HG02763 (cell line): ENCODE measurements around the gene PTPRS.

ENCODE experiments used
- ATAC-seq: cut with Tn5 transposase; IDR thresholded peaks from one replicate; pipeline ENCODE4 v1.9.1; 2021; ENCODE audit warnings: mild to moderate bottlenecking, moderate library complexity; ENCODE audit not compliant: unreplicated experiment

PTPRS gene

DNA sequence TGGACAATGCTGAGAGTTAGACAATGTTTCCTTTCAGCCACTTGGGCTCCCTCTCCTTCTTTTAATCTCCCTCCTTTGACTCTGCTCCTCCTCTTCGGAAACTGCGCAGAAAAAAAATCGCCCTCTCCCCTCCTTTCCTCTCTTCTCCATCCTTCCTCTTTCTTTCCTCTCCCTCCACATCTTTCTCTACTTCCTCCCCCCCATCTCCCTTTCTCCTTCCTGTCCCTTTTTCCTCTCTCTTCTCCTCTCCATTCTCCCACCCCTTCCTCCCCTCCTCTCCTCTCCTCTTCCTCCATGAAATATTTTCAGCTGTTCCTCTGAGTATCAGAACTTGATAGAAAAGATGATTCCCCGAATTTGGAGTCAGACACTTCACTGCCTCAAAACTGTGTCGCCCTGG lies 15.1 kb upstream of the PTPRS start:
- ATAC-seq, result no peak

DNA sequence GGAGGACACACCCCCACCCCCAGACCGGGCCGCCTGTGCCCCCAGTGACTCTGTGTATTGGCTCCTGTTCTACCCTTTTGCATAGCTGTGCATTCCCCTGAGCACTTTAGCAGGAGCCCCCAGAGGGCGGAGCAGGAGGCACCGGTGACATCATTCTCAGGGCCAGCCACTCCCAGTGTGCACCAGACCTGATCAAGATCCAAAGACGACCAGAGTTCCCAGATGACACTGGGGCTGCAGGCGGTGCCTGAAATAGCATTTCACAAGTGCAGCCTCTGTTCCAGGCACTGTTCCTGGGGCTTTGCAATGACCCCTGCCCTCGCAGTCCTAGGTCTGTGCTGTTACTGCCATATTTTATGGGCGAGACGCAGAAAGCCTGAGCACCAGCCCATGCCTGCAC lies 14.5 kb upstream of the PTPRS start:
- no peak for ATAC-seq

GRCh38 chr19:5354403-5354802 lies 13.8 kb upstream of the PTPRS start:
- no peak for ATAC-seq

- ATAC-seq, result no peak
These were observed 11.7 kb upstream of the PTPRS start for GRCh38 chr19:5352229-5352763.

DNA sequence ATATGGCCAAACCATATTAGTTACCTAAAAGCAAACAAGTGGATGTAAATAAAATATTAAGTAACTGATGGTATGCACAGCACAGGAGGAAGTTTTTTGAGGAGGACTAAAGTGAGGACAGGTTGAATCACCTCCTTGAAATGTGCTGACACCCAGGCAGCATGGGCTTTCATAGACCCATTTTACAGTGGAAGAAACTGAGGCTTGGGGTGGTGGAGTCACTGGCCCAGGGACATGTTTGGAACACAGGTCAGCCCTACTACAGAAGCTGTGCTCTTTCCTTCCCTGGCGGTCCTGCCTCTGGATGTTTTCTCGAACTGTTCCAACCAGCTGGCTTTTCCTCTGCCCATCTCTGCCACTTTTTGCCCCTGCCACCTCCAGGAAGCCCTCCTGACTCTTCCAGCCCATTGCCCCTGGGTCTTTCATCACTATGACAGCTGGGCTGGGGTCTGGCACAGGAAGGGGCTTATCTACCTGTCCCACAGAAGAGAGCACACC lies 11.2 kb upstream of the PTPRS start:
- no peak for ATAC-seq

GRCh38 chr19:5349041-5349440 lies 8.4 kb upstream of the PTPRS start:
- no peak for ATAC-seq

- ATAC-seq, result no peak
These were observed 5.3 kb upstream of the PTPRS start for GRCh38 chr19:5345895-5346386.

DNA sequence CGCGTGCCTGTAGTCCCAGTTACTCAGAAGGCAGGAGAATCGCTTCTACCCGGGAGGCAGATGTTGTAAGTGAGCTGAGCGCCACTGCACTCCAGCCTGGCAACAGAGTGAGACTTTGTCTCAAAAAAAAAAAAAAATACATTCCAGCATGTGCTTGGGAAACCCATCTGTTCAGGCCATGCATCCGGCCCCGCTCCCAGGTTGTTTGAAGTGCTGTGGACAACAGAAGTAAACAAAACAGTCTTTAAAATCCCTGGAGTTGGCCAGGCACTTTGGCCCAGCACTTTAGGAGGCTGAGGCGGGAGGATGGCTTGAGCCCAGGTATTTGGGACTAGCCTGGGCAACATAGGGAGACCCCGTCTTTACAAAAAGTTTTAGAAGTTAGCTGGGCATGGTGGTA lies 3.2 kb upstream of the PTPRS start:
- ATAC-seq, result no peak

DNA sequence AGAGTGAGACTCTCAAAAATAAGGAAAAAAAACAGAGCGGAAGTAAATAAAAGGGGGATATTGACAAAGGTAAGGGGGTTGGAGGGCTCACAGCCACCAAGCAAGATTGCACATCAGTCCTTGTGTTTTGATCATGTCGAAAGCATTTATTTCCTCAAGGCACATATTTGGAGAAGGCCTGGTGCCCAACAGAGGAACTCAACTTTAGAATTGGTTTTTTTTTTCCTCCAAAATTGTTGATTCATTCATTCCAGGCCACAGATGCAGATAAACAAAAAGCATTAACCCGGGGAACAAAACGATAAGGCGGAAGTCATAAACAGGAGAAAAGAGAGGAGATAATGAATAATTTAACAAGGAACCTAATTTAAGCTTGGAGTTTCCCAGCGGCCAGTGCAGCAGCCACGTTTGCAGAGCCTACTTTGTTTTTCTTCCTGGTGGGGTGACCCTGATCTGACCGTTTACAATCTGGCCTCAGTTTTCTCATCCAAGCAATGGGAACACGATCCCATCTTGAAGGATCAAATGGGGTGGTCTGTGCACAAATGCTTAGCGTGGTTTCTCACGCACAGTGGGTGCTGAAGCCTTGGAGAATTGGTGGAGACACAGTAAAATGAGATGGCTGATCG lies 2.1 kb upstream of the PTPRS start:
- no peak for ATAC-seq

- no peak for ATAC-seq
These were observed 1.4 kb upstream of the PTPRS start for GRCh38 chr19:5341981-5342380.

DNA sequence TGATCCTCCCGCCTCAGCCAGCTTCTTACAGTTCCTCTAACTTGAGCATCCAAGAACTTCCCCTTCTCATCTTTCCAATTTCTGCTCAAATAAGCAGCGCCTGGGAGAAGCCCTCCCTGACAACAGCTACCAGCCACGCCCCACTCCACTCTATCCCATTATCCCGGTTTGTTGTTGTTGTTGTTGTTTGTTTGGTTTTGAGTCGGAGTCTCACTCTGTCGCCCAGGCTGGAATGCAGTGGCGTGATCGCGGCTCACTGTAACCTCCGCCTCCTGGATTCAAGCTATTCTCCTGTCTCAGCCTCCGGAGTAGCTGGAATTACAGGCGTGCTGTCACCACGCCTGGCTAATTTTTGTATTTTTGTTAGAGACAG lies 822 bp upstream of the PTPRS start:
- ATAC-seq, result no peak

- no peak for ATAC-seq
These were observed 519 bp downstream of the PTPRS start for GRCh38 chr19:5339950-5340636.

- no peak for ATAC-seq
These were observed 1.2 kb downstream of the PTPRS start for GRCh38 chr19:5339198-5339949.

GRCh38 chr19:5338656-5339197 lies 1.9 kb downstream of the PTPRS start:
- no peak for ATAC-seq

DNA sequence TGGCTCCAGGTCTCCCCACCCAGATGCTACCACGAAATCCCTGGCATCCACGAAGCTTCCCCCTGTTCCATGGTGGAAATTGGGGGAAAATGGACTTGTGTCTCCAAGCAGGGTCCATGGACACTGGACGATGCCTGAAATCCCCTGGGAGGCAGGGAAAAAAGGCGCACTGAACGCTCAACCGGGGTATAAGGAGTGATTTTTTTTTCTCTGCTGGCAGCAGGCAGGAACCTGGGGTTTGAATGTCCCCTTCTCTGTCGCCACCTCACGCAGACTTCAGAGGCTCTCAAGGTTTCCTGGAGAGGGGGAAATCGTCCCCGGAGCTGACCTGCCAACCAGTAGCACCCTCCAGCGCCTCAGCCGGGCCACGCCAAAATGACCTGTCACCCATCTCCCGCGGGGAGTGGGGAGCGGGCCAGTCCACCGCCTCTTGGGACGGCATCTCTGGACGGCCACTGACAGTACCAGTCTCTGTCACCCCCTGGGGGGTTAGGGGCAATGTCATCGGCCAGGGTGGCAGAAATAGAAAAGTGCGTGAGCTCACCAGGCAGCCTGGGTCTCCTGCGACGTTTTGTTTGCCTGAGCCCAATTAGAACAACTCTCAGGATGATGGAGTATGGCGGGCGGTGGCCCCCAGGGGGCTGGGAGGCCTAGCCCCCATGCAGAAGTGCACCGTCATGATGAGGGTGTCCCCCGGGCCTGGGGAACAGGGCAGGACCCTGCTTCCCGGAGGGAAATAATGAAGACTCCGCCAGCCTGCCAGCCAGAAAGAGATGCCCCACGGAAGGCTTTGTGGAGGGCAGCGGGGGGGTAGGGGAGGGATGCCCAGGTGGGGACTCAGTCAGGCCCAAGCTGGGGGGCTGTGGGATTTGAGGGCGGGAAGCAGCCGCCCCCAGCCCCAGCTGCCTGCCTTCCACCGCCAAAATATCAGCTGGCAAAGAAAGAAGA lies 2.6 kb downstream of the PTPRS start:
- no peak for ATAC-seq

- no peak for ATAC-seq
These were observed 3.5 kb downstream of the PTPRS start for GRCh38 chr19:5337126-5337525.

- no peak for ATAC-seq
These were observed 4.2 kb downstream of the PTPRS start for GRCh38 chr19:5336195-5336965.

DNA sequence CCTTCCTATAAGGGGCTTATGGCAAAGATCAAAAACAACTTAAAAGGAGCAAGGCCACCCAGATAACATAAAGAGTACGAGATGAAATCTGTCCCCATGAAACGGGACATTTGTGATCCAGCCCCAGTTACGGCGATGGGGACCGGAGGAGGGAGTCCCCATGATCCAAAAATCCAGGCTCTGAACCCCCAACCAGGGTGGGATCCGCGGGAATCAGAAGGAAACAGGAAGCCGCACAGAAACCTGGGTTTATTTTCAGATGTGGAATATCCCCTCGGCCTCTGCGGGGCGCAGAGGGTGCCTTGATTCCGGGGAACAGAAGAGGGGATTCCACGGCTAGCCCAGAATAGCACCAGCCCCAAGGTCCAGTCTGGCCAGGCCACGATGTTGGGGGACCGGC lies 5.0 kb downstream of the PTPRS start:
- ATAC-seq, result no peak

DNA sequence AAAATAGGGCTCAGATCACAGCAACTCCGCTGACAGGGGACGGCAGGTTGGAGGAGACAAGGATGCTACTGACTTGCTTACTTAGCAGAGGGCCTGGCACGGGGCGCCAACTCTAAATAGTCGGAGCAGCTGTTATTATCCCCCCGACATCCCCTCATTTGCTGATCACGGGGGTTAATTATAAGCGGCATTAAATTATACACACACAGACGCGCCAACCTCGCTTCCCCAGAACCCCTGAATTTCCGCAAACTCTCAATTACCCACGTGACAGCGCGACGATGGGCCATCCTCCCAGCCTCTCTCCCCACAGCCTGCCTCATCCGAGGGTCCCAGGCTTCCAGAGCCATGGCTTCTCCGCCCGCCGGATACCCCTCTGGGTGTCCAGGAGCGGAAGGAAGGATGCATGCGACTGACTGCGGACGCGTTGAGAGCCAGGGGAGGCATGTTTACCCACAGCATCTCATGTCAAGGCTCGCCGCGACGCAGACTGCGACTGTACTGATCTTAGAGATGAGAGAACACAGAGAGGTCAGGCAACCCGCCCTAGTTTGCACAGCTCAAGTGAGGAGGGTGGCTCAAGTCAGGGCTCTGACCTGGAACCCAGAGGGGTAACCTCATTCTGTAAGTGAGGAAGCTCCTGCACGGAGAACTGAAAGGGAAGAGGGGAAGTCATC lies 5.7 kb downstream of the PTPRS start:
- no peak for ATAC-seq
